K562 (cell line): Measurements from ENCODE around the gene APIP. TPM values are rescaled to one million over a fixed set of nuclear protein-coding genes. Genes with fewer than 3 reads are reported as not detected.

Experiments used
- ATAC-seq: fragments of 200-7000 bp; cut with Tn5 transposase; 3 replicates; pipeline ENCODE4 v1.9.1; 2020; ENCODE audit warnings: moderate library complexity
- BruUV-seq: library from RNA; stranded (reverse); fragments of 400-500 nt; replicated peaks from 2 replicates; lab custom pipeline; 2021; lab: Mats Ljungman, UMichigan
- CTCF ChIA-PET: fragments of 300-600 bp; formaldehyde crosslinking; extraction: SDS; loops from one replicate; lab custom pipeline; 2021; ENCODE audit warnings: low intra/inter-chr PET ratio; lab: Yijun Ruan, JAX
- POLR2A ChIA-PET: fragments of 300-600, 350-650 bp; sonication (Branson Sonifier 250); formaldehyde crosslinking; extraction: SDS; loops from one replicate; lab custom pipeline; 2021; ENCODE audit warnings: antibody characterized with exemption, inconsistent platforms; lab: Yijun Ruan, JAX
- DNase-seq, 4 experiments: peaks; one replicate each; pipeline versions ENCODE4 v3.0.0 to v3.0.0-alpha.2; 2011 to 2018; ENCODE audit warnings: low spot score in 3 of 4, mixed read lengths in 3 of 4; ENCODE audit errors: extremely low read depth in 1 of 4
- FAIRE-seq: peaks from 2 replicates; lab custom pipeline; 2011; peaks lifted over from hg19 to GRCh38; lab: Jason Lieb, UNC
- H2AFZ ChIP-seq: 2 replicates; pipeline ENCODE4 v1.6.0; 2011; ENCODE audit warnings: low read depth, low read length, control low read depth, inconsistent platforms
- H3K27ac ChIP-seq: fragments of 200-600 bp; 3 replicates; pipeline ENCODE4 v1.8.0; 2011; ENCODE audit warnings: low read depth, mild to moderate bottlenecking, control low read depth, inconsistent platforms, low read length, moderate library complexity, mixed read lengths; ENCODE audit errors: extremely low read depth
- H3K27me3 ChIP-seq, 2 experiments: fragments of 300-600 bp in 1 of 2; 2 replicates in 1 of 2; 3 replicates in 1 of 2; pipeline versions ENCODE4 v1.6.0 to v1.8.0; 2011; ENCODE audit warnings: inconsistent platforms in 2 of 2, low read length in 2 of 2, mild to moderate bottlenecking in 1 of 2, mixed read lengths in 1 of 2, moderate library complexity in 1 of 2; ENCODE audit not compliant: control insufficient read depth in 2 of 2, insufficient read depth in 2 of 2
- H3K36me3 ChIP-seq: fragments of 300-600 bp; 3 replicates; pipeline ENCODE4 v1.8.0; 2011; ENCODE audit warnings: mild to moderate bottlenecking, low read length, inconsistent platforms; ENCODE audit not compliant: control insufficient read depth, insufficient read depth
- H3K4me1 ChIP-seq, 2 experiments: fragments of 200-600 bp in 1 of 2; replicated peaks in 1 of 2; 2 replicates in 1 of 2; 3 replicates in 1 of 2; pipeline versions ENCODE4 v1.5.1 to v1.8.0; 2011; ENCODE audit warnings: inconsistent platforms in 2 of 2, low read length in 2 of 2, mild to moderate bottlenecking in 1 of 2, mixed read lengths in 1 of 2, moderate library complexity in 1 of 2; ENCODE audit not compliant: control insufficient read depth in 2 of 2, insufficient read depth in 2 of 2
- H3K4me2 ChIP-seq: 2 replicates; pipeline ENCODE4 v1.6.1; 2011; ENCODE audit warnings: low read length, control low read depth, inconsistent platforms, mixed read lengths; ENCODE audit not compliant: insufficient read depth
- H3K4me3 ChIP-seq: fragments of 200-600 bp; sonication (generic), shearing (Covaris generic); 2 replicates; pipeline ENCODE4 v1.5.1; 2016; ENCODE audit warnings: control low read depth, inconsistent platforms
- H3K79me2 ChIP-seq: fragments of 200-600 bp; 3 replicates; pipeline ENCODE4 v1.8.0; 2011; ENCODE audit warnings: low read length, inconsistent platforms; ENCODE audit not compliant: control insufficient read depth, insufficient read depth
- H3K9ac ChIP-seq, 2 experiments: 2 replicates each; pipeline versions ENCODE4 v1.6.0 to v1.6.1; 2011; ENCODE audit warnings: low read depth in 2 of 2, low read length in 2 of 2, control low read depth in 1 of 2, inconsistent platforms in 1 of 2, mild to moderate bottlenecking in 1 of 2, mixed read lengths in 1 of 2; ENCODE audit not compliant: insufficient read depth in 1 of 2
- H3K9me1 ChIP-seq: one replicate; pipeline ENCODE4 v1.6.0; 2011; ENCODE audit warnings: inconsistent platforms, mild to moderate bottlenecking, low read length, moderate library complexity; ENCODE audit not compliant: control insufficient read depth, insufficient read depth
- H3K9me3 ChIP-seq: replicated peaks from 2 replicates; pipeline ENCODE4 v1.5.1; 2011; ENCODE audit warnings: low read depth, low read length, inconsistent platforms; ENCODE audit not compliant: control insufficient read depth, insufficient read depth
- H4K20me1 ChIP-seq: replicated peaks from 2 replicates; pipeline ENCODE4 v1.6.1; 2011; ENCODE audit warnings: low read length, inconsistent platforms, mixed read lengths; ENCODE audit not compliant: control insufficient read depth, insufficient read depth
- ATF4 ChIP-seq: fragments of 450-650 bp; formaldehyde crosslinking; IDR thresholded peaks from 2 replicates; pipeline ENCODE4 v1.4.0; 2022; ENCODE audit warnings: mild to moderate bottlenecking, moderate library complexity
- C11orf30 ChIP-seq: fragments of 450-650 bp; IDR thresholded peaks from 2 replicates; pipeline ENCODE4 v1.6.1; 2016; ENCODE audit warnings: low read depth, mild to moderate bottlenecking
- CBX8 ChIP-seq: fragments of 200-600 bp; sonication (generic); IDR thresholded peaks from 2 replicates; pipeline ENCODE4 v1.6.1; 2012; ENCODE audit warnings: borderline replicate concordance, mixed run types, low read depth, mild to moderate bottlenecking, moderate library complexity, mixed read lengths, low read length, control low read depth, inconsistent platforms; ENCODE audit not compliant: poor library complexity, severe bottlenecking; ENCODE audit errors: extremely low read depth
- CTBP1 ChIP-seq: fragments of 450-650 bp; IDR thresholded peaks from 2 replicates; pipeline ENCODE4 v1.6.1; 2016; ENCODE audit warnings: borderline replicate concordance
- FOXO4 ChIP-seq: fragments of 450-650 bp; formaldehyde crosslinking; IDR thresholded peaks from 2 replicates; pipeline ENCODE4 v1.4.0; 2020; ENCODE audit warnings: mild to moderate bottlenecking, moderate library complexity
- HMG20B ChIP-seq: fragments of 250-450 bp; sonication (Bioruptor Pico); IDR thresholded peaks from 2 replicates; pipeline ENCODE4 v1.5.0; 2021; ENCODE audit warnings: mild to moderate bottlenecking
- KDM1A ChIP-seq, 2 experiments: fragments of 450-650 bp; IDR thresholded peaks; 2 replicates each; pipeline ENCODE4 v1.6.1; 2016; ENCODE audit warnings: mild to moderate bottlenecking in 2 of 2
- L3MBTL2 ChIP-seq: fragments of 450-650 bp; IDR thresholded peaks from 2 replicates; pipeline ENCODE4 v1.6.1; 2016; ENCODE audit warnings: mild to moderate bottlenecking, moderate library complexity
- MAFG ChIP-seq: fragments of 450-650 bp; conservative IDR thresholded peaks from 2 replicates; pipeline ENCODE4 v1.6.1; 2016; ENCODE audit warnings: missing genetic modification characterization, missing compliant biosample characterization
- MITF ChIP-seq: IDR thresholded peaks from 2 replicates; pipeline ENCODE4 v1.6.1; 2014; ENCODE audit warnings: antibody characterized with exemption
- NR0B1 ChIP-seq: fragments of 450-650 bp; IDR thresholded peaks from one replicate; pipeline ENCODE4 v1.6.1; 2018; ENCODE audit warnings: mild to moderate bottlenecking, moderate library complexity; ENCODE audit not compliant: partially characterized antibody
- PHTF2 ChIP-seq: fragments of 250-450 bp; sonication (Bioruptor Pico); IDR thresholded peaks from 2 replicates; pipeline ENCODE4 v1.5.0; 2021; ENCODE audit warnings: mild to moderate bottlenecking
- POLR2G ChIP-seq: fragments of 200-400 bp; formaldehyde crosslinking; IDR thresholded peaks from 2 replicates; pipeline ENCODE4 v1.6.1; 2017; ENCODE audit warnings: low read depth, mild to moderate bottlenecking, antibody characterized with exemption, low read length, moderate library complexity
- SRSF7 ChIP-seq: fragments of 200-400 bp; formaldehyde crosslinking; optimal IDR thresholded peaks from 2 replicates; pipeline ENCODE3; 2017; ENCODE audit warnings: mild to moderate bottlenecking, low read depth, low read length
- TBL1XR1 ChIP-seq, 2 experiments: IDR thresholded peaks; 2 replicates each; pipeline ENCODE4 v1.6.1; 2012; ENCODE audit warnings: improper control_type of control experiment in 2 of 2, low read length in 2 of 2, mild to moderate bottlenecking in 1 of 2
- ZBED1 ChIP-seq: IDR thresholded peaks from 2 replicates; pipeline ENCODE4 v1.6.1; 2014
- ZNF121 ChIP-seq: sonication (generic); formaldehyde crosslinking; conservative IDR thresholded peaks from 2 replicates; pipeline ENCODE4 v1.8.0; 2022; ENCODE audit warnings: missing genetic modification reagents
- ZNF134 ChIP-seq: fragments of 250-450 bp; sonication (Bioruptor Pico); conservative IDR thresholded peaks from 2 replicates; pipeline ENCODE4 v1.4.0; 2020
- ZNF316 ChIP-seq: fragments of 450-650 bp; IDR thresholded peaks from 2 replicates; pipeline ENCODE4 v1.6.1; 2016
- ZNF586 ChIP-seq: fragments of 450-650 bp; formaldehyde crosslinking; conservative IDR thresholded peaks from 2 replicates; pipeline ENCODE4 v1.4.0; 2020; ENCODE audit warnings: mild to moderate bottlenecking, moderate library complexity
- ZNF778 ChIP-seq: fragments of 450-650 bp; formaldehyde crosslinking; IDR thresholded peaks from 2 replicates; pipeline ENCODE4 v1.4.0; 2020; ENCODE audit warnings: mild to moderate bottlenecking, moderate library complexity
- WGBS: fragments of 100-300 bp; shearing (Covaris generic); methylation state at CpG from one replicate; pipeline ENCODE4 v1.1.6; 2016; ENCODE audit warnings: low coverage, mixed read lengths; ENCODE audit not compliant: insufficient coverage; ENCODE audit errors: missing lambda C conversion rate; 5-methylcytosine and 5-hydroxymethylcytosine counted together
- in situ Hi-C: fragments of 300-500 bp; cut with MboI; formaldehyde crosslinking; loops from 4 replicates; pipeline ENCODE4 v1.15.0; 2018; ENCODE audit warnings: inconsistent platforms, mixed read lengths
- intact Hi-C: fragments of 100-400 bp; cut with micrococcal nuclease; formaldehyde crosslinking; loops from 2 replicates; pipeline ENCODE4 v1.14.2; 2022
- polyA plus RNA-seq, 8 experiments: library from polyadenylated mRNA; depleted of rRNA in 4 of 8; stranded (reverse) in 5 of 8; unstranded in 3 of 8; fragments of >200 nt; fragmentation: Nextera tagmentation in 2 of 8; fragmentation: Illumina TruSeq in 1 of 8; extraction: Ambion mirVana in 2 of 8; extraction: Trizol in 1 of 8; gene quantifications; 2 replicates each; pipeline versions ENCODE4 v1.2.1 to v1.2.3, GENCODE V29; 2011 to 2014; ENCODE audit warnings: inconsistent platforms in 1 of 8, missing spikeins in 1 of 8
- total RNA-seq, 7 experiments: library from RNA; depleted of rRNA in 6 of 7; stranded (reverse); fragments of >200 nt in 6 of 7; fragmentation: Illumina TruSeq in 2 of 7; extraction: Trizol in 2 of 7; gene quantifications; 2 replicates each; pipeline versions ENCODE4 v1.2.1 to v1.2.3, GENCODE V29; 2011 to 2021; ENCODE audit warnings: low replicate concordance in 1 of 7

Gene APIP
- total and polyA plus RNA-seq, 9 of the 15 experiments (the other 6 are each of a cell fraction or from before 2014, with no cell fraction given): 63.7 to 110 (median 82.8) TPM

- no peaks in the 10 kb centered on the region for H3K36me3 ChIP-seq
- ATAC-seq: no peak
- no TSS peak for BruUV-seq
- TF ChIP-seq TBL1XR1 (IDR thresholded peaks at IDR 0.05; ENCODE audit: low read length in 2 of 2) (no peak), MITF (no peak), NR0B1 (no peak), MAFG (tag) (0 out of 2 replicates have a peak, but pooled peaks have one; percentile 31), CTBP1 (no peak), ZNF778 (CRISPR knock-in tag) (no peak), ZBED1 (no peak), POLR2G (no peak), ZNF134 (CRISPR knock-in tag) (peak; percentile 98), PHTF2 (CRISPR knock-in tag) (no peak), ATF4 (CRISPR knock-in tag) (0 out of 2 replicates have a peak, but pooled peaks have one; percentile 20), L3MBTL2 (0 out of 2 replicates have a peak, but pooled peaks have one; percentile 21), KDM1A (IDR thresholded peaks at IDR 0.05) (no peak), CBX8 (no peak), ZNF586 (CRISPR knock-in tag) (no peak), ZNF121 (no peak), FOXO4 (CRISPR knock-in tag) (no peak), ZNF316 (peak; percentile 47; the same call in 1 of the 2 replicates), C11orf30 (peak; percentile 61; the same call in 1 of the 2 replicates), SRSF7 (no peak), HMG20B (CRISPR knock-in tag) (no peak)
These were observed 49.8 kb downstream of the APIP start for GRCh38 chr11:34866375-34866774.

More at GRCh38 chr11:34866375-34866774, 49.8 kb downstream of the APIP start:
- Histone ChIP-seq H3K4me2 (no peak overlapping the region), H3K79me2 (no peaks in the 10 kb centered on the region), H3K9me1 (no peaks in the 10 kb centered on the region), H3K27me3 (no peaks in the 10 kb centered on the region), H4K20me1 (no peaks in the 10 kb centered on the region), H3K4me3 (no peak overlapping the region), H2AFZ (no peak overlapping the region), H3K4me1 (no peaks in the 10 kb centered on the region; a peak in 3 of 5 replicates), H3K9ac (no peak overlapping the region), H3K9me3 (no peaks in the 10 kb centered on the region), H3K27ac (no peak overlapping the region)
- intact Hi-C loops: no loop called here
- WGBS: 46% methylated on average over 2 of the region's 2 CpGs
- FAIRE-seq (no peak), DNase-seq (no peak)
- ChIA-PET POLR2A (interaction anchor here (0.6 kb wide), 1 partner anchor 26 kb away, joined by 3 read pairs; no protein-coding TSS in a partner anchor), CTCF (no interaction called here)
- in situ Hi-C loops: no loop called here
